K562 (cell line): ENCODE data around the gene ZNF622. TPM values are rescaled to one million over a fixed set of nuclear protein-coding genes. Genes with fewer than 3 reads are reported as not detected.

Experiments
- DMBX1 ChIP-seq: fragments of 250-450 bp; sonication (Bioruptor Pico); IDR thresholded peaks from 2 replicates; pipeline ENCODE4 v1.8.0; 2022; ENCODE audit warnings: inconsistent platforms, mild to moderate bottlenecking, moderate library complexity, borderline replicate concordance
- EGR1 ChIP-seq: fragments of 450-650 bp; conservative IDR thresholded peaks from 2 replicates; pipeline ENCODE4 v1.6.1; 2017; ENCODE audit warnings: mild to moderate bottlenecking
- HMGN3 ChIP-seq: IDR thresholded peaks from 2 replicates; pipeline ENCODE4 v1.6.1; 2011; ENCODE audit warnings: borderline replicate concordance, low read depth, mild to moderate bottlenecking, mixed read lengths, low read length; ENCODE audit not compliant: insufficient read length; ENCODE audit errors: extremely low read depth
- IRF2 ChIP-seq: sonication (generic); formaldehyde crosslinking; IDR thresholded peaks from 2 replicates; pipeline ENCODE4 v1.8.1; 2022; ENCODE audit warnings: mild to moderate bottlenecking, missing genetic modification reagents
- KLF6 ChIP-seq: fragments of 250-450 bp; sonication (Bioruptor Pico); IDR thresholded peaks from 2 replicates; pipeline ENCODE4 v1.4.0; 2020; ENCODE audit warnings: mild to moderate bottlenecking, moderate library complexity, borderline replicate concordance
- MYNN ChIP-seq, 2 experiments: sonication (generic); formaldehyde crosslinking in 1 of 2; IDR thresholded peaks; 2 replicates each; pipeline versions ENCODE4 v1.5.0 to v1.6.1; 2016 to 2020; ENCODE audit warnings: antibody characterized with exemption in 1 of 2, missing genetic modification reagents in 1 of 2
- NEUROD1 ChIP-seq: fragments of 150-350 bp; IDR thresholded peaks from 2 replicates; pipeline ENCODE4 v1.6.1; 2014; ENCODE audit warnings: borderline replicate concordance, low read length, low read depth; ENCODE audit not compliant: partially characterized antibody
- OTX1 ChIP-seq: fragments of 450-650 bp; formaldehyde crosslinking; IDR thresholded peaks from 2 replicates; pipeline ENCODE4 v1.4.0; 2022; ENCODE audit warnings: mild to moderate bottlenecking
- PTRF ChIP-seq: fragments of 450-650 bp; IDR thresholded peaks from 2 replicates; pipeline ENCODE4 v1.6.1; 2016; ENCODE audit warnings: mild to moderate bottlenecking, missing genetic modification characterization, missing compliant biosample characterization
- TCFL5 ChIP-seq: fragments of 250-450 bp; sonication (Bioruptor Pico); conservative IDR thresholded peaks from 2 replicates; pipeline ENCODE4 v1.6.1; 2021; ENCODE audit warnings: mild to moderate bottlenecking, moderate library complexity, matching md5 sums
- TGIF2 ChIP-seq: sonication (generic); formaldehyde crosslinking; IDR thresholded peaks from 2 replicates; pipeline ENCODE4 v1.8.1; 2022; ENCODE audit warnings: mild to moderate bottlenecking, missing genetic modification reagents, moderate library complexity
- THRAP3 ChIP-seq: fragments of 450-650 bp; IDR thresholded peaks from 2 replicates; pipeline ENCODE4 v1.6.1; 2016; ENCODE audit warnings: mild to moderate bottlenecking, inconsistent platforms, borderline replicate concordance
- XRCC5 ChIP-seq: fragments of 200-400 bp; formaldehyde crosslinking; IDR thresholded peaks from 2 replicates; pipeline ENCODE4 v1.6.1; 2017; ENCODE audit warnings: low read depth, mild to moderate bottlenecking, low read length
- ZFX ChIP-seq: sonication (generic); formaldehyde crosslinking; IDR thresholded peaks from 2 replicates; pipeline ENCODE4 v1.8.0; 2022; ENCODE audit warnings: mild to moderate bottlenecking, missing genetic modification reagents, moderate library complexity
- ZNF140 ChIP-seq: fragments of 250-450 bp; sonication (Bioruptor Pico); IDR thresholded peaks from 2 replicates; pipeline ENCODE4 v1.8.0; 2021; ENCODE audit warnings: moderate library complexity, mild to moderate bottlenecking, inconsistent platforms
- ZSCAN29 ChIP-seq: fragments of 450-650 bp; IDR thresholded peaks from 2 replicates; pipeline ENCODE4 v1.6.1; 2017
- polyA plus RNA-seq, 8 experiments: library from polyadenylated mRNA; depleted of rRNA in 4 of 8; stranded (reverse) in 5 of 8; unstranded in 3 of 8; fragments of >200 nt; fragmentation: Nextera tagmentation in 2 of 8; fragmentation: Illumina TruSeq in 1 of 8; extraction: Ambion mirVana in 2 of 8; extraction: Trizol in 1 of 8; gene quantifications; 2 replicates each; pipeline versions ENCODE4 v1.2.1 to v1.2.3, GENCODE V29; 2011 to 2014; ENCODE audit warnings: inconsistent platforms in 1 of 8, missing spikeins in 1 of 8
- total RNA-seq, 7 experiments: library from RNA; depleted of rRNA in 6 of 7; stranded (reverse); fragments of >200 nt in 6 of 7; fragmentation: Illumina TruSeq in 2 of 7; extraction: Trizol in 2 of 7; gene quantifications; 2 replicates each; pipeline versions ENCODE4 v1.2.1 to v1.2.3, GENCODE V29; 2011 to 2021; ENCODE audit warnings: low replicate concordance in 1 of 7
- TF ChIP-seq, protein P1 (sequence below): fragments of 450-650 bp; IDR thresholded peaks from 2 replicates; pipeline ENCODE4 v1.6.1; 2018; ENCODE audit not compliant: partially characterized antibody
- TF ChIP-seq, protein P2 (sequence below): IDR thresholded peaks from 3 replicates; pipeline ENCODE4 v1.6.1; 2011; ENCODE audit warnings: borderline replicate concordance, mild to moderate bottlenecking; ENCODE audit not compliant: insufficient read length, insufficient read depth
- TF ChIP-seq, protein P3 (sequence below), 2 experiments: fragments of 150-350 bp in 1 of 2; IDR thresholded peaks; 2 replicates each; pipeline ENCODE4 v1.6.1; 2012 to 2016; ENCODE audit warnings: low read depth in 2 of 2, low read length in 2 of 2, mild to moderate bottlenecking in 1 of 2, moderate library complexity in 1 of 2

Gene ZNF622
- total and polyA plus RNA-seq, 9 of the 15 experiments (the other 6 are each of a cell fraction or from before 2014, with no cell fraction given): 9.6 to 51.5 (median 32.3) TPM

DNA sequence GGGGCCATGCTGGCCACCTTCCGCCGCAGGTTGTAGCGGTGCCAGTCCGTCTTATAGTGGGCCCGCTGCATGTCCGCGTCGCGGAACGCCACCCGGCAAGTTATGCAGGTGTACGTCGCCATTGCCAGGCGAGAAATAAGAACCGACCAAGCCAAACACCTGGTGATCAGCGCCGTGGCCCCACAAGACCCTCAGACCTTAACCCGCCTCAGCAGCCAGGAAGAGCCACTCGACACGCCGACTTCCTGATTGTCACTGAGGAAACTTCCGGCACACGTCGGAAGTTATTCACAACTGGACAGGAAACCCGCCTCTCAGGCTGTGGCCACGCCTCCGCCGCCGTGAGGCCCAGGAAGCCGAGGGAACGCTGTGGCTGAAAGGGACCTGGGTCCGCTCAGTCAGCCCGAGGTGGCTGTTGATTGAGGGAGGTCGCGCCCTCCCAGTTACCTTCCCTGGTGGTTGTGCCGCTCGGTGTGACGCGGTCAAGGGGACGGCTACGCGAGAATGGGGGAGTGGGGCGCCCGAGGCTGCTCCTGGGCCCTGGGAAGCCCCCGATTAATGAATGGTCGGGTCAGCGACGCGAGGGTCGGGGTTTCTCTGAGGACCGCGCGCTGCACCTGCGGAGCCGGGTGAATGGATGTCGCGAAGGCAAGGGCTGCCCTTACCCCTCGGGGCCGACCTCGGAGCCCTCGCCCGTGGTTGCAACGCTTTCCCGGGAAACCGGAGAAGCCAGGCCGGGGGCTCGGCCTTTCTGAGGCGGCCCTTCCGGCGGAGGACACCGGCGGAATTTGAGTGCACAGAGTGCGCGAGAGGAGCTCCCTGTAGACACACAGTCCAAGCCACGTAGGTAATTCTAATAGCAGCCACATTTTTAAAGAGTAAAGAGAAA, at the start of gene ZNF622 (continued):
- TF ChIP-seq ZNF140 (no peak), MYNN (IDR thresholded peaks at IDR 0.05) (no peak), MYNN (CRISPR knock-in tag; IDR thresholded peaks at IDR 0.05) (no peak), NEUROD1 (peak; percentile 63), HMGN3 (peak; percentile 77), THRAP3 (no peak), PTRF (tag) (no peak), TGIF2 (CRISPR knock-in tag) (0 out of 2 replicates have a peak, but pooled peaks have one; percentile 66), ZSCAN29 (no peak), OTX1 (0 out of 2 replicates have a peak, but pooled peaks have one; percentile 39), TCFL5 (CRISPR knock-in tag) (no peak), KLF6 (CRISPR knock-in tag) (no peak), DMBX1 (CRISPR knock-in tag) (no peak), XRCC5 (peak; percentile 79), ZFX (CRISPR knock-in tag) (peak; percentile 97), IRF2 (CRISPR knock-in tag) (no peak), EGR1 (peak; percentile 5; the same call in 1 of the 2 replicates)
- TF ChIP-seq, protein P1, sequence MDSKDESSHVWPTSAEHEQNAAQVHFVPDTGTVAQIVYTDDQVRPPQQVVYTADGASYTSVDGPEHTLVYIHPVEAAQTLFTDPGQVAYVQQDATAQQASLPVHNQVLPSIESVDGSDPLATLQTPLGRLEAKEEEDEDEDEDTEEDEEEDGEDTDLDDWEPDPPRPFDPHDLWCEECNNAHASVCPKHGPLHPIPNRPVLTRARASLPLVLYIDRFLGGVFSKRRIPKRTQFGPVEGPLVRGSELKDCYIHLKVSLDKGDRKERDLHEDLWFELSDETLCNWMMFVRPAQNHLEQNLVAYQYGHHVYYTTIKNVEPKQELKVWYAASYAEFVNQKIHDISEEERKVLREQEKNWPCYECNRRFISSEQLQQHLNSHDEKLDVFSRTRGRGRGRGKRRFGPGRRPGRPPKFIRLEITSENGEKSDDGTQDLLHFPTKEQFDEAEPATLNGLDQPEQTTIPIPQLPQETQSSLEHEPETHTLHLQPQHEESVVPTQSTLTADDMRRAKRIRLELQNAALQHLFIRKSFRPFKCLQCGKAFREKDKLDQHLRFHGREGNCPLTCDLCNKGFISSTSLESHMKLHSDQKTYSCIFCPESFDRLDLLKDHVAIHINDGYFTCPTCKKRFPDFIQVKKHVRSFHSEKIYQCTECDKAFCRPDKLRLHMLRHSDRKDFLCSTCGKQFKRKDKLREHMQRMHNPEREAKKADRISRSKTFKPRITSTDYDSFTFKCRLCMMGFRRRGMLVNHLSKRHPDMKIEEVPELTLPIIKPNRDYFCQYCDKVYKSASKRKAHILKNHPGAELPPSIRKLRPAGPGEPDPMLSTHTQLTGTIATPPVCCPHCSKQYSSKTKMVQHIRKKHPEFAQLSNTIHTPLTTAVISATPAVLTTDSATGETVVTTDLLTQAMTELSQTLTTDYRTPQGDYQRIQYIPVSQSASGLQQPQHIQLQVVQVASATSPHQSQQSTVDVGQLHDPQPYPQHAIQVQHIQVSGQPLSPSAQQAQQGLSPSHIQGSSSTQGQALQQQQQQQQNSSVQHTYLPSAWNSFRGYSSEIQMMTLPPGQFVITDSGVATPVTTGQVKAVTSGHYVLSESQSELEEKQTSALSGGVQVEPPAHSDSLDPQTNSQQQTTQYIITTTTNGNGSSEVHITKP: peak; percentile 65
- TF ChIP-seq, protein P2, sequence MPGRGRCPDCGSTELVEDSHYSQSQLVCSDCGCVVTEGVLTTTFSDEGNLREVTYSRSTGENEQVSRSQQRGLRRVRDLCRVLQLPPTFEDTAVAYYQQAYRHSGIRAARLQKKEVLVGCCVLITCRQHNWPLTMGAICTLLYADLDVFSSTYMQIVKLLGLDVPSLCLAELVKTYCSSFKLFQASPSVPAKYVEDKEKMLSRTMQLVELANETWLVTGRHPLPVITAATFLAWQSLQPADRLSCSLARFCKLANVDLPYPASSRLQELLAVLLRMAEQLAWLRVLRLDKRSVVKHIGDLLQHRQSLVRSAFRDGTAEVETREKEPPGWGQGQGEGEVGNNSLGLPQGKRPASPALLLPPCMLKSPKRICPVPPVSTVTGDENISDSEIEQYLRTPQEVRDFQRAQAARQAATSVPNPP: no peak
- TF ChIP-seq, protein P3, sequence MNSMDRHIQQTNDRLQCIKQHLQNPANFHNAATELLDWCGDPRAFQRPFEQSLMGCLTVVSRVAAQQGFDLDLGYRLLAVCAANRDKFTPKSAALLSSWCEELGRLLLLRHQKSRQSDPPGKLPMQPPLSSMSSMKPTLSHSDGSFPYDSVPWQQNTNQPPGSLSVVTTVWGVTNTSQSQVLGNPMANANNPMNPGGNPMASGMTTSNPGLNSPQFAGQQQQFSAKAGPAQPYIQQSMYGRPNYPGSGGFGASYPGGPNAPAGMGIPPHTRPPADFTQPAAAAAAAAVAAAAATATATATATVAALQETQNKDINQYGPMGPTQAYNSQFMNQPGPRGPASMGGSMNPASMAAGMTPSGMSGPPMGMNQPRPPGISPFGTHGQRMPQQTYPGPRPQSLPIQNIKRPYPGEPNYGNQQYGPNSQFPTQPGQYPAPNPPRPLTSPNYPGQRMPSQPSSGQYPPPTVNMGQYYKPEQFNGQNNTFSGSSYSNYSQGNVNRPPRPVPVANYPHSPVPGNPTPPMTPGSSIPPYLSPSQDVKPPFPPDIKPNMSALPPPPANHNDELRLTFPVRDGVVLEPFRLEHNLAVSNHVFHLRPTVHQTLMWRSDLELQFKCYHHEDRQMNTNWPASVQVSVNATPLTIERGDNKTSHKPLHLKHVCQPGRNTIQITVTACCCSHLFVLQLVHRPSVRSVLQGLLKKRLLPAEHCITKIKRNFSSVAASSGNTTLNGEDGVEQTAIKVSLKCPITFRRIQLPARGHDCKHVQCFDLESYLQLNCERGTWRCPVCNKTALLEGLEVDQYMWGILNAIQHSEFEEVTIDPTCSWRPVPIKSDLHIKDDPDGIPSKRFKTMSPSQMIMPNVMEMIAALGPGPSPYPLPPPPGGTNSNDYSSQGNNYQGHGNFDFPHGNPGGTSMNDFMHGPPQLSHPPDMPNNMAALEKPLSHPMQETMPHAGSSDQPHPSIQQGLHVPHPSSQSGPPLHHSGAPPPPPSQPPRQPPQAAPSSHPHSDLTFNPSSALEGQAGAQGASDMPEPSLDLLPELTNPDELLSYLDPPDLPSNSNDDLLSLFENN (IDR thresholded peaks at IDR 0.05; ENCODE audit: low read depth in 2 of 2, low read length in 2 of 2): peak in 1 of 2 experiments; percentile 44; a peak in 2 of 4 replicates
